H1 (cell line): ENCODE measurements around the gene TBX15. TPM values are rescaled to one million over a fixed set of nuclear protein-coding genes. Genes with fewer than 3 reads are reported as not detected.

Experiments used
- CTCF ChIA-PET: fragments of 300-600 bp; sonication (Branson Sonifier 250); formaldehyde crosslinking; loops from one replicate; lab custom pipeline; 2021; ENCODE audit not compliant: partially characterized antibody; lab: Charles Lee
- POLR2A ChIA-PET: fragments of 300-600 bp; sonication (Branson Sonifier 250); formaldehyde crosslinking; loops from one replicate; lab custom pipeline; 2021; ENCODE audit warnings: inconsistent platforms; ENCODE audit not compliant: partially characterized antibody; lab: Charles Lee
- DNase-seq, 2 experiments: peaks; one replicate each; pipeline versions ENCODE4 v3.0.0 to v3.0.0-alpha.2; 2010 to 2022; ENCODE audit warnings: low spot score in 2 of 2, low read depth in 1 of 2, mixed read lengths in 1 of 2
- FAIRE-seq: peaks from 2 replicates; lab custom pipeline; 2011; peaks lifted over from hg19 to GRCh38; lab: Jason Lieb, UNC
- H2AFZ ChIP-seq: 2 replicates; pipeline ENCODE4 v1.8.1; 2012; ENCODE audit warnings: low read length, inconsistent platforms
- H2AK5ac ChIP-seq: 2 replicates; pipeline ENCODE4 v1.6.1; 2013; ENCODE audit warnings: low read depth, low read length
- H2BK120ac ChIP-seq: replicated peaks from 2 replicates; pipeline ENCODE3; 2013; ENCODE audit warnings: low read depth, low read length, inconsistent platforms
- H2BK12ac ChIP-seq: 2 replicates; pipeline ENCODE4 v1.6.1; 2013; ENCODE audit warnings: low read depth, low read length
- H2BK15ac ChIP-seq: 2 replicates; pipeline ENCODE4 v1.6.1; 2013; ENCODE audit warnings: low read length
- H2BK20ac ChIP-seq: 2 replicates; pipeline ENCODE4 v1.6.1; 2013; ENCODE audit warnings: low read length
- H2BK5ac ChIP-seq: 2 replicates; pipeline ENCODE4 v1.6.1; 2013; ENCODE audit warnings: low read depth, low read length
- H3K14ac ChIP-seq: 2 replicates; pipeline ENCODE4 v1.6.1; 2013; ENCODE audit warnings: inconsistent platforms; ENCODE audit not compliant: insufficient read length
- H3K18ac ChIP-seq: 2 replicates; pipeline ENCODE4 v1.6.1; 2013; ENCODE audit warnings: low read length; ENCODE audit errors: extremely low read depth
- H3K23ac ChIP-seq: 2 replicates; pipeline ENCODE4 v1.6.1; 2013; ENCODE audit warnings: inconsistent platforms; ENCODE audit not compliant: insufficient read length
- H3K23me2 ChIP-seq: 2 replicates; pipeline ENCODE4 v1.6.1; 2013; ENCODE audit warnings: low read depth, low read length
- H3K27ac ChIP-seq: 2 replicates; pipeline ENCODE4 v1.6.1; 2011; ENCODE audit warnings: low read depth, low read length, inconsistent platforms
- H3K27me3 ChIP-seq, 4 experiments: replicated peaks in 1 of 4; 1 replicate in 1 of 4; 2 replicates in 3 of 4; pipeline versions ENCODE4 v1.6.1 to v1.8.1; 2011 to 2013; ENCODE audit warnings: low read length in 3 of 4, mild to moderate bottlenecking in 3 of 4, inconsistent platforms in 2 of 4, mixed read lengths in 2 of 4, moderate library complexity in 1 of 4; ENCODE audit not compliant: control insufficient read depth in 3 of 4, insufficient read depth in 3 of 4; ENCODE audit errors: extremely low read depth in 1 of 4
- H3K36me3 ChIP-seq, 4 experiments: 2 replicates each; pipeline versions ENCODE4 v1.6.1 to v1.8.1; 2011 to 2013; ENCODE audit warnings: mild to moderate bottlenecking in 4 of 4, low read length in 3 of 4, moderate library complexity in 2 of 4, control low read depth in 1 of 4, inconsistent platforms in 1 of 4; ENCODE audit not compliant: insufficient read depth in 4 of 4, control insufficient read depth in 2 of 4
- H3K4ac ChIP-seq: replicated peaks from 2 replicates; pipeline ENCODE3; 2013; ENCODE audit warnings: low read length, low read depth, mixed read lengths, inconsistent platforms; ENCODE audit not compliant: insufficient read length
- H3K4me1 ChIP-seq, 4 experiments: replicated peaks in 1 of 4; 1 replicate in 1 of 4; 2 replicates in 3 of 4; pipeline versions ENCODE4 v1.6.1 to v1.8.1; 2011 to 2013; ENCODE audit warnings: low read length in 3 of 4, inconsistent platforms in 2 of 4, mixed read lengths in 1 of 4; ENCODE audit not compliant: insufficient read depth in 4 of 4, control insufficient read depth in 3 of 4
- H3K4me2 ChIP-seq, 2 experiments: 2 replicates each; pipeline versions ENCODE4 v1.6.1 to v1.8.1; 2011 to 2013; ENCODE audit warnings: low read depth in 2 of 2, low read length in 2 of 2, control low read depth in 1 of 2, inconsistent platforms in 1 of 2, mild to moderate bottlenecking in 1 of 2; ENCODE audit not compliant: insufficient read depth in 1 of 2
- H3K4me3 ChIP-seq, 4 experiments: fragments of 200-600, 300-600 bp in 1 of 4; sonication (generic), shearing (Covaris generic), sonication (Bioruptor Twin) in 1 of 4; 2 replicates each; pipeline versions ENCODE4 v1.5.1 to v1.8.1; 2011 to 2016; ENCODE audit warnings: low read length in 4 of 4, low read depth in 3 of 4, control low read depth in 2 of 4, inconsistent platforms in 2 of 4, mild to moderate bottlenecking in 2 of 4, mixed read lengths in 1 of 4, moderate library complexity in 1 of 4; ENCODE audit not compliant: insufficient read depth in 2 of 4; ENCODE audit errors: extremely low read depth in 1 of 4
- H3K56ac ChIP-seq: replicated peaks from 2 replicates; pipeline ENCODE3; 2013; ENCODE audit warnings: low read depth, mild to moderate bottlenecking, mixed read lengths, low read length, inconsistent platforms; ENCODE audit not compliant: insufficient read length
- H3K79me1 ChIP-seq: 2 replicates; pipeline ENCODE4 v1.6.1; 2013; ENCODE audit warnings: low read depth, low read length, control low read depth
- H3K79me2 ChIP-seq, 2 experiments: 2 replicates each; pipeline versions ENCODE4 v1.6.1 to v1.8.1; 2012 to 2013; ENCODE audit warnings: low read length in 2 of 2, mild to moderate bottlenecking in 2 of 2, inconsistent platforms in 1 of 2; ENCODE audit not compliant: insufficient read depth in 2 of 2, control insufficient read depth in 1 of 2
- H3K9ac ChIP-seq, 4 experiments: replicated peaks in 1 of 4; 1 replicate in 1 of 4; 2 replicates in 3 of 4; pipeline versions ENCODE4 v1.6.1 to v1.8.1; 2011 to 2013; ENCODE audit warnings: low read depth in 3 of 4, low read length in 3 of 4, control low read depth in 2 of 4, mild to moderate bottlenecking in 2 of 4, moderate library complexity in 2 of 4, inconsistent platforms in 1 of 4; ENCODE audit errors: extremely low read depth in 1 of 4
- H3K9me3 ChIP-seq, 2 experiments: 2 replicates each; pipeline versions ENCODE4 v1.6.1 to v1.8.1; 2012 to 2013; ENCODE audit warnings: mild to moderate bottlenecking in 2 of 2, moderate library complexity in 2 of 2, control low read depth in 1 of 2, inconsistent platforms in 1 of 2, low read depth in 1 of 2, low read length in 1 of 2, mixed read lengths in 1 of 2; ENCODE audit not compliant: insufficient read depth in 2 of 2
- H4K20me1 ChIP-seq, 2 experiments: replicated peaks in 1 of 2; 2 replicates each; pipeline versions ENCODE3 to v1.8.1; 2011 to 2013; ENCODE audit warnings: inconsistent platforms in 2 of 2, low read length in 2 of 2, mild to moderate bottlenecking in 1 of 2; ENCODE audit not compliant: insufficient read depth in 2 of 2, control insufficient read depth in 1 of 2
- H4K5ac ChIP-seq: 2 replicates; pipeline ENCODE4 v1.6.1; 2013; ENCODE audit warnings: low read length, low read depth, mixed read lengths, inconsistent platforms; ENCODE audit not compliant: insufficient read length
- H4K8ac ChIP-seq: 2 replicates; pipeline ENCODE4 v1.8.0; 2013; ENCODE audit warnings: mild to moderate bottlenecking, moderate library complexity, low read length, inconsistent platforms; ENCODE audit not compliant: insufficient read depth; ENCODE audit errors: extremely low read depth
- H4K91ac ChIP-seq: replicated peaks from 2 replicates; pipeline ENCODE3; 2013; ENCODE audit warnings: low read length, mixed read lengths, inconsistent platforms; ENCODE audit not compliant: insufficient read length
- ATF3 ChIP-seq: IDR thresholded peaks from 2 replicates; pipeline ENCODE4 v1.6.1; 2011; ENCODE audit warnings: low read depth, mild to moderate bottlenecking, low read length; ENCODE audit not compliant: insufficient read depth
- EGR1 ChIP-seq: IDR thresholded peaks from 2 replicates; pipeline ENCODE4 v1.6.1; 2011; ENCODE audit warnings: low read depth, low read length, borderline replicate concordance
- GTF2F1 ChIP-seq: IDR thresholded peaks from 2 replicates; pipeline ENCODE4 v1.6.1; 2012; ENCODE audit warnings: low read depth, low read length, improper control_type of control experiment, borderline replicate concordance
- JUN ChIP-seq: IDR thresholded peaks from 2 replicates; pipeline ENCODE4 v1.6.1; 2011; ENCODE audit warnings: low read depth, mild to moderate bottlenecking, improper control_type of control experiment, low read length
- KDM4A ChIP-seq: IDR thresholded peaks from one replicate; pipeline ENCODE4 v1.7.1; 2012; ENCODE audit warnings: low read depth, mild to moderate bottlenecking, moderate library complexity, low read length, inconsistent platforms; ENCODE audit not compliant: severe bottlenecking
- RXRA ChIP-seq: IDR thresholded peaks from 2 replicates; pipeline ENCODE4 v1.6.1; 2011; ENCODE audit warnings: low read depth, mild to moderate bottlenecking, low read length, moderate library complexity; ENCODE audit not compliant: insufficient read depth
- SIN3A ChIP-seq, 2 experiments: IDR thresholded peaks in 1 of 2; conservative IDR thresholded peaks in 1 of 2; 2 replicates each; pipeline ENCODE4 v1.6.1; 2011 to 2012; ENCODE audit warnings: low read length in 2 of 2, improper control_type of control experiment in 1 of 2, low read depth in 1 of 2, mild to moderate bottlenecking in 1 of 2
- SIX5 ChIP-seq: IDR thresholded peaks from 2 replicates; pipeline ENCODE4 v1.6.1; 2011; ENCODE audit warnings: mild to moderate bottlenecking, low read depth, low read length
- SP2 ChIP-seq: IDR thresholded peaks from 2 replicates; pipeline ENCODE4 v1.6.1; 2012; ENCODE audit warnings: mild to moderate bottlenecking, low read length, inconsistent platforms
- TAF7 ChIP-seq: optimal IDR thresholded peaks from 2 replicates; pipeline ENCODE3; 2011; ENCODE audit warnings: low read depth, mild to moderate bottlenecking, inconsistent platforms, low read length, moderate library complexity, borderline replicate concordance
- USF2 ChIP-seq: IDR thresholded peaks from 2 replicates; pipeline ENCODE4 v1.6.1; 2011; ENCODE audit warnings: low read length, improper control_type of control experiment
- WGBS, 2 experiments: shearing (Covaris generic) in 1 of 2; methylation state at CpG; one replicate each; pipeline versions ENCODE4 v1.1.6 to v1.1.7; 2013 to 2015; ENCODE audit warnings: low lambda C conversion rate in 2 of 2, mixed read lengths in 2 of 2, inconsistent platforms in 1 of 2, low coverage in 1 of 2, missing lambda C conversion rate in 1 of 2; ENCODE audit not compliant: insufficient replicate concordance in 2 of 2, insufficient coverage in 1 of 2, insufficient read length in 1 of 2; ENCODE audit errors: extremely low coverage in 1 of 2, missing lambda C conversion rate in 1 of 2; 5-methylcytosine and 5-hydroxymethylcytosine counted together
- polyA plus RNA-seq, 7 experiments: library from polyadenylated mRNA; depleted of rRNA in 3 of 7; stranded (reverse) in 5 of 7; unstranded in 2 of 7; fragments of >200 nt in 5 of 7; fragments of 200-250 nt in 2 of 7; gene quantifications; 1 replicate in 5 of 7; 2 replicates in 1 of 7; 4 replicates in 1 of 7; pipeline versions ENCODE4 v1.2.1 to v1.2.3, GENCODE V29; 2011 to 2013; ENCODE audit warnings: missing spikeins in 2 of 7, mixed read lengths in 2 of 7
- total RNA-seq: library from RNA; stranded (reverse); fragmentation: NEBNext Ultra II Directional; extraction: Animal tissue kit (Norgen Biotek cat#: 25700); gene quantifications from 2 replicates; pipeline ENCODE4 v1.2.1, GENCODE V29; 2021

The TBX15 gene
- total and polyA plus RNA-seq, 2 of the 8 experiments (the other 6 are each of a cell fraction or from before 2014, with no cell fraction given), result 0.14 to 0.24 TPM

- H3K27ac ChIP-seq, result no peak overlapping the region
- WGBS, 2 experiments, result 79% methylated on average over 3 of the region's 3 CpGs; no CpG with 5 or more reads in 1 of the 2 experiments
- H2AFZ ChIP-seq, result no peak overlapping the region
- no peak overlapping the region for H3K4ac ChIP-seq
- CTCF ChIA-PET, result no interaction called here
- no peaks in the 10 kb centered on the region for H4K20me1 ChIP-seq
- H2AK5ac ChIP-seq, result no peak overlapping the region
- H3K79me2 ChIP-seq, result no peaks in the 10 kb centered on the region
- no peaks in the 10 kb centered on the region for H3K79me1 ChIP-seq
- H2BK12ac ChIP-seq, result no peak overlapping the region
- no peak overlapping the region for H3K9ac ChIP-seq
- H3K56ac ChIP-seq, result no peak overlapping the region
- H3K18ac ChIP-seq, result no peak overlapping the region
- DNase-seq, result no peak
- POLR2A ChIA-PET, result no interaction called here
- H2BK15ac ChIP-seq, result no peak overlapping the region
- H3K27me3 ChIP-seq, result no peaks in the 10 kb centered on the region
- H3K4me3 ChIP-seq, result no peak overlapping the region
- H4K8ac ChIP-seq, result no peak overlapping the region
- no peak for FAIRE-seq
- no peaks in the 10 kb centered on the region for H3K36me3 ChIP-seq
- H3K14ac ChIP-seq, result no peak overlapping the region
- H2BK5ac ChIP-seq, result no peak overlapping the region
- no peaks in the 10 kb centered on the region for H3K4me1 ChIP-seq
- H4K91ac ChIP-seq, result no peak overlapping the region
- H2BK120ac ChIP-seq, result no peak overlapping the region
- no peak overlapping the region for H4K5ac ChIP-seq
- H3K23ac ChIP-seq, result no peak overlapping the region
- H3K4me2 ChIP-seq, result no peak overlapping the region
- H2BK20ac ChIP-seq, result no peak overlapping the region
- no peaks in the 10 kb centered on the region for H3K9me3 ChIP-seq
- no peaks in the 10 kb centered on the region for H3K23me2 ChIP-seq
- TF ChIP-seq TAF7 (no peak), ATF3 (no peak), SIN3A (conservative IDR thresholded peaks at IDR 0.05 in 1 of 2, IDR thresholded peaks at IDR 0.05 in 1 of 2; ENCODE audit: low read depth in 1 of 2, low read length in 2 of 2) (no peak), USF2 (no peak), SIX5 (no peak), KDM4A (no peak), RXRA (no peak), JUN (no peak), SP2 (no peak), GTF2F1 (no peak), EGR1 (no peak)
Observed at GRCh38 chr1:118899340-118899739, 88.8 kb downstream of the TBX15 start.
